ENCODE measurements around the gene ERC2. TPM values are rescaled to one million over a fixed set of nuclear protein-coding genes. Genes with fewer than 3 reads are reported as not detected.

Gene ERC2
- total RNA-seq, 1 donor from 2014 or later, result 32.5 TPM

DNA sequence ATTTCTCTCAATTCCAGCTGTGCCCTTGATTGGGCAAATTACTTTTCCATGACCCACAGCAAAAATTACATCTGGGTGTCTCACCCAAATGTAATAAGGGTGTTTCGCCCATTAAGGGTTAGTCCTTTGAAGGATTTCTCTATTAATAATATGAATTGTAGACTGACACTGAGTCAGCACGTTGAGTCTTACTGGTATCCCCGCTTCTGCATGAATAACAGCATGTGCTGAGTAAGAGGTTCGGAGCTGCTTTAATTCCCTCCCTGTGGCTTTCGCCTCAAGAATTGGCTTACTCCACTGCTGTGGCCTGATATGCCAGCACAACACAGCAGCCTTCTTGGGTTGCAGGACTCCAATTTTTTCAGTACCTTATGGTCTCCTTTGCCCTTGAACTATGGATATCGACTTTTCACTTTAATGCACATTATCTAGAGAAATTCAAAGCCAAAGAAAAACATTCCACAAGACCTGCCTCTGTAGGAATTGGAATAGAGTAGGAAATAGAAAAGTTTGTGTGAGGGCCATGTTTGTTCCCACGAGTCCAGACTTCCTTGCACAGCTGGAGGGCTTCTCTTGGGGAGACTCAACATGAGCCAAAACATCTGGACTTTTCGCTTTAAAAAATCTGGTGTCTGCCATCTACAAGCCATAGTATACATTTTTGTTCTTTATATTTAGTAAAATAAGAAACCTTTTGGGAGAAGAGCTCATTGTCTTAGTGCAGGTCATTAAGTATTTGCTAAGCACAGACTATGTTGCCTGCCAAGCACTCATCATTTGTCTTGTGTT is 20.7 kb upstream of the ERC2 start:
- Mint-ChIP-seq H3K4me1 (ENCODE audit: low read depth) (no peaks in the 10 kb centered on the region), H3K9me3 (ENCODE audit: low read depth) (no peaks in the 10 kb centered on the region), H3K27ac (no peak overlapping the region), H3K27me3 (peaks cover 24% of the 10 kb centered on the region), H3K36me3 (ENCODE audit: insufficient read depth) (no peaks in the 10 kb centered on the region), H3K4me3 (ENCODE audit: low read depth) (no peak overlapping the region)
- DNase-seq (ENCODE audit: low spot score, unreplicated experiment), result no peak
- TF ChIP-seq, protein P1, sequence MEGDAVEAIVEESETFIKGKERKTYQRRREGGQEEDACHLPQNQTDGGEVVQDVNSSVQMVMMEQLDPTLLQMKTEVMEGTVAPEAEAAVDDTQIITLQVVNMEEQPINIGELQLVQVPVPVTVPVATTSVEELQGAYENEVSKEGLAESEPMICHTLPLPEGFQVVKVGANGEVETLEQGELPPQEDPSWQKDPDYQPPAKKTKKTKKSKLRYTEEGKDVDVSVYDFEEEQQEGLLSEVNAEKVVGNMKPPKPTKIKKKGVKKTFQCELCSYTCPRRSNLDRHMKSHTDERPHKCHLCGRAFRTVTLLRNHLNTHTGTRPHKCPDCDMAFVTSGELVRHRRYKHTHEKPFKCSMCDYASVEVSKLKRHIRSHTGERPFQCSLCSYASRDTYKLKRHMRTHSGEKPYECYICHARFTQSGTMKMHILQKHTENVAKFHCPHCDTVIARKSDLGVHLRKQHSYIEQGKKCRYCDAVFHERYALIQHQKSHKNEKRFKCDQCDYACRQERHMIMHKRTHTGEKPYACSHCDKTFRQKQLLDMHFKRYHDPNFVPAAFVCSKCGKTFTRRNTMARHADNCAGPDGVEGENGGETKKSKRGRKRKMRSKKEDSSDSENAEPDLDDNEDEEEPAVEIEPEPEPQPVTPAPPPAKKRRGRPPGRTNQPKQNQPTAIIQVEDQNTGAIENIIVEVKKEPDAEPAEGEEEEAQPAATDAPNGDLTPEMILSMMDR (IDR thresholded peaks at IDR 0.05; ENCODE audit: unreplicated experiment), result no peak

DNA sequence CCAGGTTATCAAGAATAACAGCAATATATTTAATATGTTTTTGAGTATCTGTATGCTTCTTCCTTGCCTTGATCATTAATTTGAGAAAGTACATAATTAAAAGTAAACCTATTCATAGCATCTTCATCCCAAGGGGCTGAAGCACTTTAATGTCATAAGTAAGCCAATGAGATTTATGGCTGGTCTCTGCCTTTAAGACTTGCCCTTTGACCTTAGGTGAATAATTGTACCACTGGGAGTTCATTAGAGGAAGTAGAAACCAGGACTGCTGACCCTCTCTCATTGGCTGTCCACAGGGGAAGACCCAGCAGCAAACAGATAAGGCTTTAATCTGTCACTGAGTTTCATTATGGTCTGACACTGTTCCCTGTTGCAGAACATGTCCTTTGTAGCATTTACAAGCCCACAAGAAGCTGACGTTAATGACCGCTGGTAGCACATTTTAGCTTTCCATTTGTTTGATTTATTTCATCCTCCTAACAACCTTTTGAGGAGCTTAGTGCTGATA is 16.3 kb upstream of the ERC2 start:
- Mint-ChIP-seq H3K27me3 (peaks cover 7% of the 10 kb centered on the region), H3K4me3 (ENCODE audit: low read depth) (no peak overlapping the region), H3K27ac (no peak overlapping the region), H3K36me3 (ENCODE audit: insufficient read depth) (no peaks in the 10 kb centered on the region), H3K9me3 (ENCODE audit: low read depth) (no peaks in the 10 kb centered on the region), H3K4me1 (ENCODE audit: low read depth) (no peaks in the 10 kb centered on the region)
- DNase-seq (ENCODE audit: low spot score, unreplicated experiment), result no peak
- TF ChIP-seq, protein P1 (IDR thresholded peaks at IDR 0.05; ENCODE audit: unreplicated experiment), result no peak

DNA sequence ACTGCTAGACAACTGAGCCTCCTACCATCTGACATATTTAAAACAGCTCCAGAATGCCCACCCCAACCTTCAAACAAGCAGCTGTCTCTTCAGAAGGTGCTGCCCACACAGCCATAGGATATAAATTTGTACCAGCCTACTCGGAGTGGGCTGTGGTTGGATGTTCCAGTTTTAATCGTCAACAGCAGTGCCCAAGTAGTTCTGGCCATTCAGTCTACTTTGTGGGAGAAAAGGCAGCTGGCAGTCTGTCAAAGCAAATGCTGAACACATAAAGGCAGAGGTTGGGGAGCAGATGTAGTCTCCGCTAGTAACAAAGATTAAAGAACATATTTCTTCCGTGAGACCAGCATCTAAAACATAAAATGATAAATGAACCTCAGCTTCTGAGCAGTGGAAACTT is 15.9 kb upstream of the ERC2 start:
- H3K27me3 Mint-ChIP-seq, result peaks cover 7% of the 10 kb centered on the region

GRCh38 chr3:56477646-56478045 is 9.4 kb upstream of the ERC2 start:
- H3K27ac Mint-ChIP-seq, result no peak overlapping the region
- H3K36me3 Mint-ChIP-seq (ENCODE audit: insufficient read depth), result no peaks in the 10 kb centered on the region
- no peak for DNase-seq (ENCODE audit: low spot score, unreplicated experiment)
- H3K4me3 Mint-ChIP-seq (ENCODE audit: low read depth), result no peak overlapping the region
- TF ChIP-seq, protein P1 (IDR thresholded peaks at IDR 0.05; ENCODE audit: unreplicated experiment), result no peak
- no peaks in the 10 kb centered on the region for H3K4me1 Mint-ChIP-seq (ENCODE audit: low read depth)
- H3K27me3 Mint-ChIP-seq, result peaks cover 8% of the 10 kb centered on the region
- H3K9me3 Mint-ChIP-seq (ENCODE audit: low read depth), result no peaks in the 10 kb centered on the region

More for the DNA sequence above, 15.9 kb upstream of the ERC2 start:
- no peaks in the 10 kb centered on the region for H3K4me1 Mint-ChIP-seq (ENCODE audit: low read depth)
- no peaks in the 10 kb centered on the region for H3K36me3 Mint-ChIP-seq (ENCODE audit: insufficient read depth)
- no peak overlapping the region for H3K27ac Mint-ChIP-seq
- DNase-seq (ENCODE audit: low spot score, unreplicated experiment), result no peak
- TF ChIP-seq, protein P1 (IDR thresholded peaks at IDR 0.05; ENCODE audit: unreplicated experiment), result no peak
- no peak overlapping the region for H3K4me3 Mint-ChIP-seq (ENCODE audit: low read depth)
- no peaks in the 10 kb centered on the region for H3K9me3 Mint-ChIP-seq (ENCODE audit: low read depth)

DNA sequence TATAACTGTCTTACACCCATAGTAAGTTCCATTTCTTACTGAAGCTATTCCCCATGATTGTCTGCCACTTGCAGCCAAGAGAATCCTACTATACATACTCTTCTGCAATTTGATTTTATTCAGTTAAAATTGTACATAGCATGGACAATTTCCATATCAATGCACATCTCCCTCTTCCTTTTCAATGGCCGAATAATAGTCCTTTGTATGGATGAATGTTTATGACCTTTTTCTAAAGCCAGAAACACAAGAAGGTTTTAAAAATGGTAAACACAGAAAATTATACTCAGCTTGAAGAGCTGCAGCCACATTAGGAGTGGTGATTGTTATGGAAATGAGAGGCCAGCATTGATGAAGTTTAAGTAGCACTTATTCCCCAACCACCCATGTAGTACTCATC is 8.5 kb upstream of the ERC2 start:
- Mint-ChIP-seq H3K36me3 (ENCODE audit: insufficient read depth) (no peaks in the 10 kb centered on the region), H3K9me3 (ENCODE audit: low read depth) (no peaks in the 10 kb centered on the region), H3K27ac (no peak overlapping the region), H3K4me3 (ENCODE audit: low read depth) (no peak overlapping the region), H3K27me3 (peaks cover 8% of the 10 kb centered on the region), H3K4me1 (ENCODE audit: low read depth) (no peaks in the 10 kb centered on the region)
- TF ChIP-seq, protein P1 (IDR thresholded peaks at IDR 0.05; ENCODE audit: unreplicated experiment), result no peak
- DNase-seq (ENCODE audit: low spot score, unreplicated experiment), result no peak
